HG03025 (cell line): ENCODE results near the gene WDR73.

ENCODE experiments used
- ATAC-seq: cut with Tn5 transposase; IDR thresholded peaks from one replicate; pipeline ENCODE4 v1.9.1; 2021; ENCODE audit warnings: mild to moderate bottlenecking, moderate library complexity; ENCODE audit not compliant: unreplicated experiment, low FRiP score

Gene WDR73

GRCh38 chr15:84621358-84621979, 32.6 kb downstream of the WDR73 start:
- ATAC-seq = no peak

DNA sequence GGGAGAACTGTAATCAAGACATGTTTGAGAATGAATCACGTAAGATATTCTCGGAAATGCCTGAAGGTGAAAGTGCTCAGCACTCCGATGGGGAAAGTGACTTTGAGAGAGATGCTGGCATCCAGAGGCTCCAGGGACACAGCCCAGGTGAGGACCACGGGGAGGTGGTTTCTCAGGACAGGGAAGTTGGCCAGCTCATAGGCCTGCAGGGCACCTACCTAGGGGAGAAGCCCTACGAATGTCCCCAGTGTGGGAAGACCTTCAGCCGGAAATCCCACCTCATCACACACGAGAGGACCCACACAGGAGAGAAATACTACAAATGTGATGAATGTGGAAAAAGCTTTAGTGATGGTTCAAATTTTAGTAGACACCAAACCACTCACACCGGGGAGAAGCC, 33.5 kb downstream of the WDR73 start:
- no peak for ATAC-seq

DNA sequence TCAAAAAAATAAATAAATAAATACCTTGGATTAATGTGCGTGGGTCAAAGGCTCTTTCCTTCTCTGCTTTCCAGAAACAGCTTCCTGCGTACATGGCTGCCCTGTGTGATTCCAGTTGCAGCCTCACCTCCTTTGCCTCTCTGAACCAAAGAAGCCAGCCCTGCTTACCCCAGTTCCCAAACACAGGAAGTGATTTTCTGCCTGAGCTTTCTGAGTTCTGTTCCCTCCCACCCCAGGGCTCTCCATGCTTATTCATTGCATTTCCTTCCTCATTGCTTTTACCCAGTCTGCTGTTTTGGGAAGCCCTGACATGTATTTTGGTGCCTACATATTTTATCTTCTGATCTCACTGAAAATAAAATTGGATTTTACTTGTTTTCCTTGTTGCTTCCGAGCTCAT, 37.8 kb downstream of the WDR73 start:
- ATAC-seq = no peak

DNA sequence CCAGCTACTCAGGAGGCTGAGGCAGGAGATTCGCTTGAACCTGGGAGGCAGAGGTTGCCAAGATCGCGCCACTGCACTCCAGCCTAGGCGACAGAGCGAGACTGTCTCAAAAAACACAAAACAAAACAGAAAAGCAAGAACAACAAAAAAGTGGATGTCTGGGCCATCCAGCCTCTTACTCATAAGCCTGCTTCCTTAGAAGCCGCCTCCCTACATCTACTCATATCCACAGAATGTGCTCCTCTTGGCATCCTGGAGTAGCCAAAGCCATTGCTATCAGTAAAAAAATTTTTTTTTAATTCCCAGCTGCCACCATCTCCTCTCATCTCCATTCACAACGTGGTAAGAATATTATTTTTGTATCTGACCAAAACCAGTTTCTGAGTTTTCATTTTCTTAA, 42.5 kb downstream of the WDR73 start:
- ATAC-seq = no peak

DNA sequence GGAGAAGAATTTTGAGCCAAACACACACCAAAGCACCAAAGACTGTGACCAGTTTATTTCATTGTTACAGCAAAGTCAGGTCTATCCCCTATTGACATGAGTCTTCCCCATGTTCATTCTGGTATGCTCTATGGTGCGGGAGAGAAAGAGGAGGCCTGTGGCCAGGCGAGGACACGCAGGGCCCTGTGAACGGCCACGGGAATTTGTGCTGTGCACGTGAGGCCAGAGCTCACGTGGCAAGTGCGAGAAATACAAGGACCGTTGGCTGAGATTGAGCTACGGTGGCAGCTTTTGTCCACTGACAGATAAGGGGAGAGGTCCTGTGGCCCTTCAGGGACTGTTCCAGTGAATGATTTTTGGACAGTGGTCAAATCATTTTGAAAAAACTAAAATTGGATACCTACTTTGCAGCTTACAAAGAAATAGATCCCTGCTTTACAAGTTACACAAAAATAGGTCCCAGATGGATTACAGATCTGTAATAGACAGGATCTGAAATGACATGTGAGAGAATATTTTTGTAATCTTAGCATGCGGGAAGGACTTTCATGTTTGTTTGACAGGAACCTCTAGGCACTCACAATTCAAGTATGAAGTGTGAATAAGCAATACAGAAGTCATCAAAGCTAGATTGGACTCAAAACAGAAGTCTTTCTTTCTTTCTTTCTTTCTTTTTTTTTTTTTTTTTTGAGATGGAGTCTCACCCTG, 44.1 kb downstream of the WDR73 start:
- ATAC-seq = no peak

- no peak for ATAC-seq
These were observed 45.3 kb downstream of the WDR73 start for GRCh38 chr15:84608707-84609284.

GRCh38 chr15:84606653-84607120, 47.4 kb downstream of the WDR73 start:
- ATAC-seq = no peak

DNA sequence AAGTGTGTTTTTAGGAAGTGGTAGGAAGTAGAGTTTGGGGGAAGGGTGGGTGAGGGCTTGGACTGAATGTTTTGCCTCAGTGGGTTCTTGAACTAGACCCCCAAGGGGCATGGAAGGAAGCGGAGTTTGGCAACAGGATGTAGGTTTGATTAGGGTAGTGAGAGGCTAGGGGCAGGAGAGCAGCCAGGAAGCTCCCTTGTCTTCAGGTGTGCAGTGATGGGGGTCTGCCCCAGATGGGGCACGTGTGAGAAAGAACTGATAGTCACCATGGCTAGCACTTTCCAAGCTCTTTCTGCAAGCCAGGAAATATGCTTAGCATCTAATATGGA, 48.6 kb downstream of the WDR73 start:
- ATAC-seq = no peak

GRCh38 chr15:84604826-84605553, 49.1 kb downstream of the WDR73 start:
- no peak for ATAC-seq

- ATAC-seq = no peak
These were observed 50.3 kb downstream of the WDR73 start for GRCh38 chr15:84603630-84604379.

- ATAC-seq = no peak
These were observed 52.6 kb downstream of the WDR73 start for GRCh38 chr15:84601555-84601838.

- ATAC-seq = peak; percentile 89
These were observed 53.2 kb downstream of the WDR73 start, which contains the start of gene ZSCAN2 for GRCh38 chr15:84600687-84601554. TSS of gene ZSCAN2 (plus strand) at chr15:84601009. CDS start at chr15:84603928, 2,919 bp downstream.

GRCh38 chr15:84600331-84600686, 53.8 kb downstream of the WDR73 start:
- ATAC-seq = peak; percentile 10

DNA sequence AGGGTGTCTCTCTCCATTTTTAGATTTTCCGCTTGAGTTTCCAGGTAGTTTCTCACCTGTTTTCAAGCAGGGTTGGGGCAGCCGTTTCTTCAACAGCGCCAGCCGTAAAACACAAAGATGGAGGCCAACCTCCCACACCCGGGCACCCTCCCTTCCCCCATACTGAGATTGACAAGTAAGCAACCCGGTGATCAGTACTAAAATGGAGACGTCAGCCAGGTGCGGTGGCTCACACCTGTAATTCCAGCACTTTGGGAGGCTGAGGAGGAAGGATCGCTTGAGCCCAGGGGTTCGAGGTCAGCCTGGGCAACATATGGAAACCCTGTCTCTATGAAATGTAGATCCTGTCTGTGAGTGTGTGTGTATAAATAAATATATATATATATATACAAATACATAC, 54.2 kb downstream of the WDR73 start:
- ATAC-seq = no peak

DNA sequence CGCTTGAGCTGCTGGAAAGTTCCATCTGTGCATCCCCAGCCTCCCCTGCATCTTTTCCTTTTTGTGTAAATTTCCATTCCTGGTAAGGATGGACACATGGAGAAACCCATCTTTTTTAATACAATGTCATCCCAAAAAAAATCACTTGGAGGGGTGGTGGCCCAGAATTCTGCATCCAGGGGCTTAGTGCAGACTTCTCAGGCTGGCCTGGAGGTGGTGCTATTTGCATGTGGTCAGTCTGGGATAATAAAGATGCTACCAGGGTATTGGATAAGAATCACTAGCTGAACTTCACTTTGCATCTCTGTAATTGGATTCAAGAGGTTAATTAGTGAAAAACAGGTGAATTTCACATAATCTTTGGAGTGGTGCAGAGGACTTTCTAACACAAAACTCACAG, 55.1 kb downstream of the WDR73 start:
- ATAC-seq = no peak

- ATAC-seq = no peak
These were observed 55.8 kb downstream of the WDR73 start for GRCh38 chr15:84598250-84598649.

GRCh38 chr15:84597296-84597695, 56.8 kb downstream of the WDR73 start:
- ATAC-seq = no peak

DNA sequence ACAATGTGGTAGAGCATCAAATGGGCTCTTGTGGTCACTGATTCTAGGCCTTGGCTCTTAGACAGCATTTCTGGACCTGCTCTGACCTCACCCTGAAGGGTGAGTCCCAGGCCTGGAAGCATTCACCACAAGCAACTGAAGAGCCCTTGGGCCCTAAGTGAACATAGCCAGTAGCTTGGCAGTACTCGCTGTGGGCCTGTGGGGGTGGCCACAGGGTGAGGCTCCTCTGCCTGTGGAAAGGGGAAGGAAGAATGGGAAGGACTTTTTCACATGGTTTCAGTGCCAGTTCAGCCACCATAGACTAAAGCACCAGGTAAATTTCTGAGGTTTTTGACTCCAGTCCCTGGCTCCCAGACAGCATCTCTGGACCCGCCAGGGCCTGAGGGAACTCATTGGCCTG, 58.4 kb downstream of the WDR73 start:
- no peak for ATAC-seq

GRCh38 chr15:84594617-84595290, 59.3 kb downstream of the WDR73 start:
- no peak for ATAC-seq
